Measurements from ENCODE around the gene RNF44. TPM values are rescaled to one million over a fixed set of nuclear protein-coding genes. Genes with fewer than 3 reads are reported as not detected.

RNF44 gene
- total and polyA plus RNA-seq, 3 experiments from 2014 or later: 4.3 to 56.8 (median 54.6) TPM

- H3K9me3 ChIP-seq (ENCODE audit: low read length): no peaks in the 10 kb centered on the region
- no peaks in the 10 kb centered on the region for H3K27me3 ChIP-seq (ENCODE audit: insufficient read depth, low read length, poor library complexity, severe bottlenecking)
- peak overlapping the region; percentile 64 for H3K27ac ChIP-seq (ENCODE audit: low read depth, low read length)
- Mint-ChIP-seq H3K36me3 (peaks cover 4 to 38% (median 6%) of the 10 kb centered on the region in 3 donors), H3K27ac (peak overlapping the region; percentile 98 to 100 (median 99)), H3K27me3 (peaks cover 0 to 9% of the 10 kb centered on the region in 2 donors), H3K4me3 (peak overlapping the region; percentile 98 to 100 (median 99)), H3K9me3 (no peaks in the 10 kb centered on the region), H3K4me1 (peaks cover 66 to 71% (median 71%) of the 10 kb centered on the region in 3 donors)
- H3K36me3 ChIP-seq (ENCODE audit: insufficient read depth, low read length): no peaks in the 10 kb centered on the region
- ChIA-PET CTCF (interaction anchor here (0.9 to 5.1 kb wide), 11 partner anchors 9 to 177 kb away, joined by 4 to 33 read pairs (median 4); partner anchors contain the start of genes CLTB, FAF2 and KIAA1191), POLR2A (interaction anchor here (0.9 to 4.0 kb wide), 9 partner anchors 9 to 177 kb away, joined by 3 to 50 read pairs (median 8); partner anchors contain the start of genes CDHR2, CLTB, FAF2 and HIGD2A)
- H3K4me3 ChIP-seq (ENCODE audit: low read length): peak overlapping the region; percentile 60
- peaks cover 69% of the 10 kb centered on the region for H3K4me1 ChIP-seq (ENCODE audit: insufficient read depth, low read length)
- DNase-seq: no peak
These were observed 1.2 kb upstream of the RNF44 start for GRCh38 chr5:176538230-176538988.

- Mint-ChIP-seq H3K27ac (peak overlapping the region; percentile 98 to 100 (median 99)), H3K4me3 (peak overlapping the region; percentile 98 to 100 (median 99)), H3K9me3 (no peaks in the 10 kb centered on the region), H3K4me1 (peaks cover 73 to 78% (median 77%) of the 10 kb centered on the region in 3 donors), H3K36me3 (peaks cover 4 to 46% (median 6%) of the 10 kb centered on the region in 3 donors), H3K27me3 (peaks cover 0 to 9% of the 10 kb centered on the region in 2 donors)
- Histone ChIP-seq H3K27ac (ENCODE audit: low read depth, low read length) (peak overlapping the region; percentile 100), H3K27me3 (ENCODE audit: insufficient read depth, low read length, poor library complexity, severe bottlenecking) (no peaks in the 10 kb centered on the region), H3K4me1 (ENCODE audit: insufficient read depth, low read length) (peaks cover 76% of the 10 kb centered on the region), H3K9me3 (ENCODE audit: low read length) (no peaks in the 10 kb centered on the region), H3K4me3 (ENCODE audit: low read length) (peak overlapping the region; percentile 99), H3K36me3 (ENCODE audit: insufficient read depth, low read length) (no peaks in the 10 kb centered on the region)
- ChIA-PET POLR2A (interaction anchor here (0.6 to 4.0 kb wide), 13 partner anchors 8 to 886 kb away, joined by 3 to 50 read pairs (median 4); partner anchors contain the start of genes ARL10, CDHR2, CLTB and FAF2), CTCF (interaction anchor here (0.9 to 5.1 kb wide), 11 partner anchors 8 to 176 kb away, joined by 3 to 33 read pairs (median 4); partner anchors contain the start of genes CLTB, FAF2 and KIAA1191)
- DNase-seq: peak; percentile 96 to 99 (median 97)
These were observed 490 bp upstream of the RNF44 start for GRCh38 chr5:176537554-176538229.

GRCh38 chr5:176536132-176536901, 885 bp downstream of the RNF44 start:
- CTCF ChIA-PET: interaction anchor here (0.8 to 8.4 kb wide), 7 partner anchors 6 to 175 kb away, joined by 3 to 90 read pairs (median 4); partner anchors contain the start of genes FAF2 and KIAA1191
- peak overlapping the region; percentile 99 for H3K4me3 ChIP-seq (ENCODE audit: low read length)
- Mint-ChIP-seq H3K27ac (peak overlapping the region; percentile 94 to 100 (median 98)), H3K9me3 (no peaks in the 10 kb centered on the region), H3K4me3 (peak overlapping the region; percentile 98 to 100 (median 99)), H3K36me3 (peaks cover 4 to 50% (median 7%) of the 10 kb centered on the region in 3 donors), H3K4me1 (peaks cover 62 to 76% (median 68%) of the 10 kb centered on the region in 3 donors), H3K27me3 (peaks cover 0 to 9% of the 10 kb centered on the region in 2 donors)
- H3K4me1 ChIP-seq (ENCODE audit: insufficient read depth, low read length): peaks cover 76% of the 10 kb centered on the region
- no peaks in the 10 kb centered on the region for H3K27me3 ChIP-seq (ENCODE audit: insufficient read depth, low read length, poor library complexity, severe bottlenecking)
- H3K9me3 ChIP-seq (ENCODE audit: low read length): no peaks in the 10 kb centered on the region
- POLR2A ChIA-PET: interaction anchor here (0.5 to 4.0 kb wide), 16 partner anchors 8 to 894 kb away, joined by 3 to 50 read pairs (median 5); partner anchors contain the start of genes ARL10, CDHR2, CLTB and FAF2
- H3K27ac ChIP-seq (ENCODE audit: low read depth, low read length): peak overlapping the region; percentile 100
- DNase-seq: peak; percentile 83 to 92 (median 84)
- H3K36me3 ChIP-seq (ENCODE audit: insufficient read depth, low read length): peaks cover 8% of the 10 kb centered on the region

DNA sequence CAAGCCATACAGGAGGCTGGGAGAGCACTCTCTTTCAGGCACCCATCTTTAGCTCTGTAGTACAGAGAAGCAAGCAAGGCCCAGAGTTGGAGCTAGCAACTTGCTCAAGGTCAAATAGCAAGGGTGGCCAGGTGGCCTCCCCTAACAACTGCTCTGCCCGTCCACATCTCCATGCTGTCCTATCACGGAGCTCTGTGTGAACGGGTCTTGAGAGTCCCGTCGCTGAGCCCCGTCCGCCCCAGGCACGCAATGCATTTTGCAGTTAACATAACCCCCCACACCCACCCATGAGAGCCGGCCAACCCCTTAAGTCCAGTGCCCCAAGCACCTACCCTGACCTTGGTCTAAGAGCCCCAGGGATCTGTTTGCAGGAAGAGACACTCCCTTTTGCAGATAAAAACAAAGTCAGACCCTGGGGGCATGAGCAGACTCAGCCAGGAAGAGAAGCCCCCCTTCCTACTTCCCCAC, 1.5 kb downstream of the RNF44 start:
- DNase-seq: no peak
- POLR2A ChIA-PET: interaction anchor here (0.5 to 4.0 kb wide), 11 partner anchors 9 to 174 kb away, joined by 3 to 50 read pairs (median 5); partner anchors contain the start of genes CLTB, FAF2, HIGD2A and KIAA1191
- no peaks in the 10 kb centered on the region for H3K27me3 ChIP-seq (ENCODE audit: insufficient read depth, low read length, poor library complexity, severe bottlenecking)
- H3K4me3 ChIP-seq (ENCODE audit: low read length): peak overlapping the region; percentile 99
- peaks cover 4 to 54% (median 10%) of the 10 kb centered on the region in 3 donors for H3K36me3 Mint-ChIP-seq
- peaks cover 76% of the 10 kb centered on the region for H3K4me1 ChIP-seq (ENCODE audit: insufficient read depth, low read length)
- CTCF ChIA-PET: interaction anchor here (1.0 to 8.4 kb wide), 7 partner anchors 7 to 87 kb away, joined by 3 to 90 read pairs (median 4); partner anchors contain the start of gene FAF2
- peak overlapping the region; percentile 100 for H3K27ac ChIP-seq (ENCODE audit: low read depth, low read length)
- H3K27ac Mint-ChIP-seq: peak overlapping the region; percentile 92 to 100 (median 98)
- peak overlapping the region; percentile 98 to 100 (median 99) for H3K4me3 Mint-ChIP-seq
- no peaks in the 10 kb centered on the region for H3K9me3 ChIP-seq (ENCODE audit: low read length)
- H3K9me3 Mint-ChIP-seq: no peaks in the 10 kb centered on the region
- peaks cover 0 to 11% of the 10 kb centered on the region in 2 donors for H3K27me3 Mint-ChIP-seq
- H3K4me1 Mint-ChIP-seq: peaks cover 59 to 75% (median 67%) of the 10 kb centered on the region in 3 donors
- H3K36me3 ChIP-seq (ENCODE audit: insufficient read depth, low read length): peaks cover 12% of the 10 kb centered on the region

GRCh38 chr5:176535101-176535663, 2.0 kb downstream of the RNF44 start:
- Histone ChIP-seq H3K27me3 (ENCODE audit: insufficient read depth, low read length, poor library complexity, severe bottlenecking) (no peaks in the 10 kb centered on the region), H3K36me3 (ENCODE audit: insufficient read depth, low read length) (peaks cover 12% of the 10 kb centered on the region), H3K9me3 (ENCODE audit: low read length) (no peaks in the 10 kb centered on the region), H3K4me3 (ENCODE audit: low read length) (peak overlapping the region; percentile 99), H3K27ac (ENCODE audit: low read depth, low read length) (peak overlapping the region; percentile 100), H3K4me1 (ENCODE audit: insufficient read depth, low read length) (peaks cover 76% of the 10 kb centered on the region)
- DNase-seq: peak; percentile 30 to 70 (median 50)
- no peaks in the 10 kb centered on the region for H3K9me3 Mint-ChIP-seq
- H3K36me3 Mint-ChIP-seq: peaks cover 4 to 54% (median 10%) of the 10 kb centered on the region in 3 donors
- peak overlapping the region; percentile 92 to 100 (median 98) for H3K27ac Mint-ChIP-seq
- H3K4me3 Mint-ChIP-seq: peak overlapping the region; percentile 98 to 100 (median 99)
- H3K27me3 Mint-ChIP-seq: peaks cover 0 to 11% of the 10 kb centered on the region in 2 donors
- peaks cover 54 to 73% (median 62%) of the 10 kb centered on the region in 3 donors for H3K4me1 Mint-ChIP-seq
- CTCF ChIA-PET: interaction anchor here (1.0 to 8.4 kb wide), 6 partner anchors 7 to 87 kb away, joined by 3 to 90 read pairs (median 4); partner anchors contain the start of gene FAF2
- POLR2A ChIA-PET: interaction anchor here (0.9 to 4.0 kb wide), 10 partner anchors 9 to 173 kb away, joined by 3 to 50 read pairs (median 4); partner anchors contain the start of genes CLTB, FAF2, HIGD2A and KIAA1191

GRCh38 chr5:176534640-176535039, 2.6 kb downstream of the RNF44 start:
- Histone ChIP-seq H3K36me3 (ENCODE audit: insufficient read depth, low read length) (peaks cover 13% of the 10 kb centered on the region), H3K27ac (ENCODE audit: low read depth, low read length) (peak overlapping the region; percentile 100), H3K27me3 (ENCODE audit: insufficient read depth, low read length, poor library complexity, severe bottlenecking) (no peaks in the 10 kb centered on the region), H3K4me3 (ENCODE audit: low read length) (peak overlapping the region; percentile 99), H3K9me3 (ENCODE audit: low read length) (no peaks in the 10 kb centered on the region), H3K4me1 (ENCODE audit: insufficient read depth, low read length) (peaks cover 73% of the 10 kb centered on the region)
- peaks cover 0 to 11% of the 10 kb centered on the region in 2 donors for H3K27me3 Mint-ChIP-seq
- DNase-seq: no peak
- peak overlapping the region; percentile 92 to 100 (median 98) for H3K27ac Mint-ChIP-seq
- peaks cover 51 to 72% (median 59%) of the 10 kb centered on the region in 3 donors for H3K4me1 Mint-ChIP-seq
- peak overlapping the region; percentile 98 to 100 (median 99) for H3K4me3 Mint-ChIP-seq
- POLR2A ChIA-PET: interaction anchor here (0.9 to 4.0 kb wide), 9 partner anchors 8 to 173 kb away, joined by 3 to 50 read pairs (median 5); partner anchors contain the start of genes CLTB, FAF2, HIGD2A and KIAA1191
- H3K36me3 Mint-ChIP-seq: peaks cover 4 to 57% (median 10%) of the 10 kb centered on the region in 3 donors
- no peaks in the 10 kb centered on the region for H3K9me3 Mint-ChIP-seq
- CTCF ChIA-PET: interaction anchor here (1.0 to 8.4 kb wide), 6 partner anchors 8 to 86 kb away, joined by 3 to 90 read pairs (median 4); partner anchors contain the start of gene FAF2
